HEK293 (cell line): ENCODE data around the gene BAHD1.

Experiments used
- CTCF ChIA-PET: fragments of 350-600 bp; formaldehyde crosslinking; extraction: SDS; loops from one replicate; lab custom pipeline; 2021; ENCODE audit warnings: antibody characterized with exemption; lab: Yijun Ruan, JAX
- POLR2A ChIA-PET: fragments of 300-600 bp; formaldehyde crosslinking; extraction: SDS; loops from one replicate; lab custom pipeline; 2020; ENCODE audit warnings: antibody characterized with exemption, inconsistent platforms; lab: Yijun Ruan, JAX
- H3K27ac ChIP-seq: fragments of 200-500 bp; sonication (Bioruptor generic); 2 replicates; pipeline ENCODE4 v1.5.1; 2014; ENCODE audit warnings: low read depth, low read length, control low read depth, inconsistent platforms; ENCODE audit errors: extremely low read depth
- H3K36me3 ChIP-seq, 2 experiments: fragments of 200-500 bp in 1 of 2; sonication (Bioruptor generic) in 1 of 2; 1 replicate in 1 of 2; 2 replicates in 1 of 2; pipeline ENCODE4 v1.5.1; 2014 to 2017; ENCODE audit warnings: inconsistent platforms in 2 of 2, low read length in 2 of 2; ENCODE audit not compliant: control insufficient read depth in 2 of 2, insufficient read depth in 1 of 2
- H3K4me1 ChIP-seq: fragments of 200-500 bp; sonication (Bioruptor generic); 2 replicates; pipeline ENCODE4 v1.5.1; 2014; ENCODE audit warnings: mild to moderate bottlenecking, low read length, inconsistent platforms; ENCODE audit not compliant: control insufficient read depth, insufficient read depth
- H3K4me3 ChIP-seq: 2 replicates; pipeline ENCODE4 v1.5.1; 2011; ENCODE audit warnings: low read depth, mild to moderate bottlenecking, control low read depth, low read length, moderate library complexity
- H3K9me3 ChIP-seq: fragments of 200-500 bp; sonication (Bioruptor generic); 2 replicates; pipeline ENCODE4 v1.5.1; 2014; ENCODE audit warnings: low read depth, low read length, inconsistent platforms; ENCODE audit not compliant: control insufficient read depth, insufficient read depth
- GFI1B ChIP-seq: fragments of 450-650 bp; formaldehyde crosslinking; IDR thresholded peaks from 2 replicates; pipeline ENCODE4 v1.5.1; 2016; ENCODE audit warnings: missing biosample characterization, missing genetic modification characterization
- GLIS1 ChIP-seq: fragments of 450-650 bp; formaldehyde crosslinking; IDR thresholded peaks from 2 replicates; pipeline ENCODE4 v1.5.1; 2016; ENCODE audit warnings: missing biosample characterization, missing genetic modification characterization
- KLF16 ChIP-seq: fragments of 450-650 bp; formaldehyde crosslinking; IDR thresholded peaks from 2 replicates; pipeline ENCODE4 v1.5.1; 2017; ENCODE audit warnings: missing biosample characterization, missing genetic modification characterization
- ZFHX2 ChIP-seq: fragments of 450-650 bp; formaldehyde crosslinking; conservative IDR thresholded peaks from 2 replicates; pipeline ENCODE4 v1.5.1; 2016; ENCODE audit warnings: missing biosample characterization, missing genetic modification characterization
- ZNF121 ChIP-seq: fragments of 450-650 bp; formaldehyde crosslinking; IDR thresholded peaks from 2 replicates; pipeline ENCODE4 v1.5.1; 2016; ENCODE audit warnings: missing biosample characterization, missing genetic modification characterization
- ZNF211 ChIP-seq: fragments of 450-650 bp; formaldehyde crosslinking; IDR thresholded peaks from 2 replicates; pipeline ENCODE4 v1.5.1; 2016; ENCODE audit warnings: low read depth, missing biosample characterization, missing genetic modification characterization
- ZNF324 ChIP-seq: fragments of 450-650 bp; formaldehyde crosslinking; IDR thresholded peaks from 2 replicates; pipeline ENCODE4 v1.5.1; 2016; ENCODE audit warnings: missing biosample characterization, missing genetic modification characterization
- ZNF335 ChIP-seq: fragments of 450-650 bp; formaldehyde crosslinking; conservative IDR thresholded peaks from 2 replicates; pipeline ENCODE4 v1.5.1; 2016; ENCODE audit warnings: missing biosample characterization, missing genetic modification characterization
- ZNF423 ChIP-seq: fragments of 450-650 bp; formaldehyde crosslinking; IDR thresholded peaks from 2 replicates; pipeline ENCODE4 v1.5.1; 2016; ENCODE audit warnings: missing biosample characterization, missing genetic modification characterization
- ZNF48 ChIP-seq: fragments of 450-650 bp; formaldehyde crosslinking; IDR thresholded peaks from 2 replicates; pipeline ENCODE4 v1.5.1; 2016; ENCODE audit warnings: missing biosample characterization, missing genetic modification characterization
- ZNF530 ChIP-seq: fragments of 450-650 bp; formaldehyde crosslinking; IDR thresholded peaks from 2 replicates; pipeline ENCODE4 v1.5.1; 2016; ENCODE audit warnings: low read depth, missing biosample characterization, missing genetic modification characterization
- ZNF561 ChIP-seq: fragments of 450-650 bp; IDR thresholded peaks from 2 replicates; pipeline ENCODE4 v1.5.1; 2018; ENCODE audit warnings: missing biosample characterization, missing genetic modification characterization, borderline replicate concordance
- ZNF623 ChIP-seq: fragments of 450-650 bp; formaldehyde crosslinking; IDR thresholded peaks from 2 replicates; pipeline ENCODE4 v1.5.1; 2016; ENCODE audit warnings: missing biosample characterization, missing genetic modification characterization
- ZNF677 ChIP-seq: fragments of 450-650 bp; IDR thresholded peaks from 2 replicates; pipeline ENCODE4 v1.5.0; 2018; ENCODE audit warnings: missing biosample characterization, mild to moderate bottlenecking, missing genetic modification characterization, moderate library complexity
- TF ChIP-seq, protein P1 (sequence below): fragments of 450-650 bp; formaldehyde crosslinking; IDR thresholded peaks from 2 replicates; pipeline ENCODE4 v1.5.1; 2017; ENCODE audit warnings: missing biosample characterization, missing genetic modification characterization
- TF ChIP-seq, protein P2 (sequence below): fragments of 450-650 bp; formaldehyde crosslinking; IDR thresholded peaks from 2 replicates; pipeline ENCODE4 v1.5.1; 2016; ENCODE audit warnings: missing biosample characterization, missing genetic modification characterization
- TF ChIP-seq, protein P3 (sequence below): fragments of 450-650 bp; formaldehyde crosslinking; IDR thresholded peaks from 2 replicates; pipeline ENCODE4 v1.5.1; 2016; ENCODE audit warnings: missing biosample characterization, missing genetic modification characterization
- TF ChIP-seq, protein P4 (sequence below): fragments of 450-650 bp; formaldehyde crosslinking; optimal IDR thresholded peaks from 2 replicates; pipeline ENCODE3; 2016; ENCODE audit warnings: missing biosample characterization, mild to moderate bottlenecking, missing genetic modification characterization

Gene BAHD1

DNA sequence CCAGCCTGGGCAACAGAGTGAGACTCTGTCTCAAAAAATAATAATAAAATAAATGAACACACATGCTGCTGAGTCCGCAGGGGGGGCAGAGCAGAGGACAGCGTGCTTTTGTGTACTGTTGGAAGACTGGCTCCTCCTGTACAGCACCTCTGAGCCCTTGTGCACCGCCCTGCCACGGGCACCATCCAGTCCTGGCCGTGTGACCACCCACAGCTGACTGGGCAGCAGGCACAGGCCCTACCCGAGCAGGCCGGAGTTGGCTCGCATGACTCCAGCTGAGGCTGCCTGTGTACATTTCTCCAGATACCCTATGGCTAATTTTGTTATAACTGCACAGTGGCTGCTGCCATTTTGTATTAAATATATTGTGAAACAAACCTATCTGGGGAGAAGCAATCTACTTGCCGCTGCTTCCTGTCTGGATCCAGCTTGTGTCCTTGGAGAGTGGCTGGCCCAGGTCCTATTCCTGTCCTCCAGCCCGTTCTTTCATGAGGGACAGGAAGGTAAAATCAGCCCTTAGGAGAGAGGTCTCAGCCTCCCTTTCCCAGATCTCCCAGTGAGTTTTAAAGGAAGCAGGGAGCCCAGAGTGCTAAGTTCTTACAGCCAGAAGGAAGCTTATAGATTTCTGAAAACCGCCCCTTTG is 20.6 kb upstream of the BAHD1 start:
- H3K27ac ChIP-seq: no peak overlapping the region
- CTCF ChIA-PET: interaction anchor here (0.6 to 1.1 kb wide), 3 partner anchors 81 to 89 kb away, joined by 3 read pairs; no protein-coding TSS in a partner anchor
- POLR2A ChIA-PET: interaction anchor here (1.0 to 1.3 kb wide), 2 partner anchors 15 to 31 kb away, joined by 3 to 4 read pairs; partner anchors contain the start of gene IVD
- H3K4me1 ChIP-seq: no peaks in the 10 kb centered on the region; the same call in 1 of the 2 replicates
- H3K9me3 ChIP-seq: no peaks in the 10 kb centered on the region
- no peak overlapping the region for H3K4me3 ChIP-seq
- H3K36me3 ChIP-seq: peaks cover 0 to 28% of the 10 kb centered on the region in 2 experiments; a peak in 2 of 3 replicates
- TF ChIP-seq ZNF121 (tag by site-specific recombination) (0 out of 2 replicates have a peak, but pooled peaks have one; percentile 55), ZNF48 (tag by site-specific recombination) (no peak), GLIS1 (tag by site-specific recombination) (0 out of 2 replicates have a peak, but pooled peaks have one; percentile 16)

DNA sequence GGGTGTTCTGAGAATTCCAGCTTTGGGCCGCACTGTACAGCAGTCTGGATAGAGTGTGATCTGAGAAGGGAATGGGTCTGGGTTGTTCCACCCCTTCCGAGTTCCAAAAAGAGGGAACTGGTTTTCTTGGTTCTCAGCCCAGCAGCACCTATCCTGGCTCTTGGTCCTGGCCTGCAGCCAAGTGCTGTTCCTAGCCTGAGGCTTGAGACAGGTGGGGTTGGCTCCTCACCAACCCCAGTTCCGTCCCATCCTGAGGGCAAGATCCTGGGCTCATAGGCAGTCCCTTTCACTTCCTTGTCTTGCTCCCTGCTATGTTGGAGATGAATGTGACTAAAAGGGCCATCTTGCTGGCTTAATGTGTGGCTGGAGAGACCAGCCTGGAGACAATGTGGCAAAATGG is 20.0 kb upstream of the BAHD1 start:
- Histone ChIP-seq H3K9me3 (no peaks in the 10 kb centered on the region), H3K4me3 (no peak overlapping the region), H3K27ac (no peak overlapping the region)
- CTCF ChIA-PET: interaction anchor here (0.5 to 2.8 kb wide), 7 partner anchors 10 to 146 kb away, joined by 3 to 11 read pairs (median 3); no protein-coding TSS in a partner anchor
- TF ChIP-seq KLF16 (tag by site-specific recombination): no peak
- TF ChIP-seq, protein P1, sequence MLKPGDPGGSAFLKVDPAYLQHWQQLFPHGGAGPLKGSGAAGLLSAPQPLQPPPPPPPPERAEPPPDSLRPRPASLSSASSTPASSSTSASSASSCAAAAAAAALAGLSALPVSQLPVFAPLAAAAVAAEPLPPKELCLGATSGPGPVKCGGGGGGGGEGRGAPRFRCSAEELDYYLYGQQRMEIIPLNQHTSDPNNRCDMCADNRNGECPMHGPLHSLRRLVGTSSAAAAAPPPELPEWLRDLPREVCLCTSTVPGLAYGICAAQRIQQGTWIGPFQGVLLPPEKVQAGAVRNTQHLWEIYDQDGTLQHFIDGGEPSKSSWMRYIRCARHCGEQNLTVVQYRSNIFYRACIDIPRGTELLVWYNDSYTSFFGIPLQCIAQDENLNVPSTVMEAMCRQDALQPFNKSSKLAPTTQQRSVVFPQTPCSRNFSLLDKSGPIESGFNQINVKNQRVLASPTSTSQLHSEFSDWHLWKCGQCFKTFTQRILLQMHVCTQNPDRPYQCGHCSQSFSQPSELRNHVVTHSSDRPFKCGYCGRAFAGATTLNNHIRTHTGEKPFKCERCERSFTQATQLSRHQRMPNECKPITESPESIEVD (tag by site-specific recombination): no peak
- no peak for TF ChIP-seq ZNF530
- TF ChIP-seq, protein P2, sequence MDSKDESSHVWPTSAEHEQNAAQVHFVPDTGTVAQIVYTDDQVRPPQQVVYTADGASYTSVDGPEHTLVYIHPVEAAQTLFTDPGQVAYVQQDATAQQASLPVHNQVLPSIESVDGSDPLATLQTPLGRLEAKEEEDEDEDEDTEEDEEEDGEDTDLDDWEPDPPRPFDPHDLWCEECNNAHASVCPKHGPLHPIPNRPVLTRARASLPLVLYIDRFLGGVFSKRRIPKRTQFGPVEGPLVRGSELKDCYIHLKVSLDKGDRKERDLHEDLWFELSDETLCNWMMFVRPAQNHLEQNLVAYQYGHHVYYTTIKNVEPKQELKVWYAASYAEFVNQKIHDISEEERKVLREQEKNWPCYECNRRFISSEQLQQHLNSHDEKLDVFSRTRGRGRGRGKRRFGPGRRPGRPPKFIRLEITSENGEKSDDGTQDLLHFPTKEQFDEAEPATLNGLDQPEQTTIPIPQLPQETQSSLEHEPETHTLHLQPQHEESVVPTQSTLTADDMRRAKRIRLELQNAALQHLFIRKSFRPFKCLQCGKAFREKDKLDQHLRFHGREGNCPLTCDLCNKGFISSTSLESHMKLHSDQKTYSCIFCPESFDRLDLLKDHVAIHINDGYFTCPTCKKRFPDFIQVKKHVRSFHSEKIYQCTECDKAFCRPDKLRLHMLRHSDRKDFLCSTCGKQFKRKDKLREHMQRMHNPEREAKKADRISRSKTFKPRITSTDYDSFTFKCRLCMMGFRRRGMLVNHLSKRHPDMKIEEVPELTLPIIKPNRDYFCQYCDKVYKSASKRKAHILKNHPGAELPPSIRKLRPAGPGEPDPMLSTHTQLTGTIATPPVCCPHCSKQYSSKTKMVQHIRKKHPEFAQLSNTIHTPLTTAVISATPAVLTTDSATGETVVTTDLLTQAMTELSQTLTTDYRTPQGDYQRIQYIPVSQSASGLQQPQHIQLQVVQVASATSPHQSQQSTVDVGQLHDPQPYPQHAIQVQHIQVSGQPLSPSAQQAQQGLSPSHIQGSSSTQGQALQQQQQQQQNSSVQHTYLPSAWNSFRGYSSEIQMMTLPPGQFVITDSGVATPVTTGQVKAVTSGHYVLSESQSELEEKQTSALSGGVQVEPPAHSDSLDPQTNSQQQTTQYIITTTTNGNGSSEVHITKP (tag by site-specific recombination): peak; percentile 71
- no peak for TF ChIP-seq ZFHX2 (tag by site-specific recombination)
- TF ChIP-seq, all 188 proteins: peak for 1
- Histone ChIP-seq H3K4me1 (no peaks in the 10 kb centered on the region; the same call in 1 of the 2 replicates), H3K36me3 (peaks cover 0 to 22% of the 10 kb centered on the region in 2 experiments; a peak in 2 of 3 replicates)
- POLR2A ChIA-PET: interaction anchor here (1.0 to 1.3 kb wide), 2 partner anchors 16 to 31 kb away, joined by 3 to 4 read pairs; partner anchors contain the start of gene IVD

DNA sequence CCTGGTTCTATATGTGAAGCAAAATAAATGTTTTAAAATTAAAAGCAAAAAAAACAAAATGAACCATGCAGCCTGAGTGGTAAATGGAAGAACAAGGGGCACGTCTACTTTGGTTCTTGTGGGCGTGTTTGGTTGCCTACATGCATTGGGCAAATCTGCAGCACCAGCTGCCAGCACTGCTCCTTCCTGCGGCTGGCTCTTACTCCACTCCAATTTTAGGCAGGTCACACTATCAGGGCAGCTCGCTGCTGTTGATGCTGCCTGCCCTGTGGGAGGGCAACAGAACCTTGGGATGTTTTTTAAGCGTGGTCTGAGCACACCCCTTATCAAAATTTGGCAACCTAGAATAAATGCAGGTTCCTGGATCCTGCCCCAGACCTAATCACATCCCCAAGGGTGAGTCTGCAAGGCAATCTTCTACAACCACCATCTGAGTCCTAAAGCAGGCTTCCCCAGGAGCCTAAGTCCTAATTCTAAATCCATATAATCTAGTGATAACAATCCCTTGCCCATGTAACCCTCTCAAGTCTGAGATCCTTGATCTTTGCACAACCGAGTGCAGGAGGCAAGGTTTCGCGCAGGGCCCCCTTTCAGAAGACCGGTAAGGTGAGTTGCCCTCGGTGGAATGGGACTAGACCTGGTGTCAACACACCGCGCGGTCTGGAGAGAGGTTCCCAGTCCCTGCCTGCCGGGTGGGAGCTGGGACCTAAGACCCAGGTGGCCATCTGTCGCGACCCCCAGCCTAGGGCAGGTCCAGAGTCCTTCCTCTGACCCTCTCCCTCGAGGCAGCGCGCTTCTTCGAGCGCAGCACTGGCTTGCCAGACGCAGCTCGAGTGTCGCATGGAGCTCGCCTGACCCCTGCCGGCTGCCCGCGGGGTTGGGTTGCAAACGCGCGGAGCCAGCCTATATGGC is 19.3 kb upstream of the BAHD1 start:
- Histone ChIP-seq H3K9me3 (no peaks in the 10 kb centered on the region), H3K4me1 (no peaks in the 10 kb centered on the region; the same call in 1 of the 2 replicates), H3K36me3 (peaks cover 0 to 14% of the 10 kb centered on the region in 2 experiments; a peak in 2 of 3 replicates), H3K27ac (no peak overlapping the region), H3K4me3 (no peak overlapping the region)
- ChIA-PET CTCF (interaction anchor here (0.5 to 2.8 kb wide), 18 partner anchors 9 to 200 kb away, joined by 3 to 11 read pairs (median 3); no protein-coding TSS in a partner anchor), POLR2A (interaction anchor here (0.7 to 1.7 kb wide), 5 partner anchors 9 to 98 kb away, joined by 3 to 9 read pairs (median 6); partner anchors contain the start of genes INAFM2 and IVD)
- TF ChIP-seq ZNF561 (tag by site-specific recombination) (0 out of 2 replicates have a peak, but pooled peaks have one; percentile 54), ZNF677 (no peak), ZNF423 (tag by site-specific recombination) (no peak), GFI1B (tag by site-specific recombination) (no peak), ZNF211 (tag by site-specific recombination) (no peak), ZNF324 (no peak), ZNF335 (tag by site-specific recombination) (peak; percentile 57), ZNF623 (tag by site-specific recombination) (no peak)
- TF ChIP-seq, protein P3, sequence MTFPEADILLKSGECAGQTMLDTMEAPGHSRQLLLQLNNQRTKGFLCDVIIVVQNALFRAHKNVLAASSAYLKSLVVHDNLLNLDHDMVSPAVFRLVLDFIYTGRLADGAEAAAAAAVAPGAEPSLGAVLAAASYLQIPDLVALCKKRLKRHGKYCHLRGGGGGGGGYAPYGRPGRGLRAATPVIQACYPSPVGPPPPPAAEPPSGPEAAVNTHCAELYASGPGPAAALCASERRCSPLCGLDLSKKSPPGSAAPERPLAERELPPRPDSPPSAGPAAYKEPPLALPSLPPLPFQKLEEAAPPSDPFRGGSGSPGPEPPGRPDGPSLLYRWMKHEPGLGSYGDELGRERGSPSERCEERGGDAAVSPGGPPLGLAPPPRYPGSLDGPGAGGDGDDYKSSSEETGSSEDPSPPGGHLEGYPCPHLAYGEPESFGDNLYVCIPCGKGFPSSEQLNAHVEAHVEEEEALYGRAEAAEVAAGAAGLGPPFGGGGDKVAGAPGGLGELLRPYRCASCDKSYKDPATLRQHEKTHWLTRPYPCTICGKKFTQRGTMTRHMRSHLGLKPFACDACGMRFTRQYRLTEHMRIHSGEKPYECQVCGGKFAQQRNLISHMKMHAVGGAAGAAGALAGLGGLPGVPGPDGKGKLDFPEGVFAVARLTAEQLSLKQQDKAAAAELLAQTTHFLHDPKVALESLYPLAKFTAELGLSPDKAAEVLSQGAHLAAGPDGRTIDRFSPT: no peak
- TF ChIP-seq, protein P4, sequence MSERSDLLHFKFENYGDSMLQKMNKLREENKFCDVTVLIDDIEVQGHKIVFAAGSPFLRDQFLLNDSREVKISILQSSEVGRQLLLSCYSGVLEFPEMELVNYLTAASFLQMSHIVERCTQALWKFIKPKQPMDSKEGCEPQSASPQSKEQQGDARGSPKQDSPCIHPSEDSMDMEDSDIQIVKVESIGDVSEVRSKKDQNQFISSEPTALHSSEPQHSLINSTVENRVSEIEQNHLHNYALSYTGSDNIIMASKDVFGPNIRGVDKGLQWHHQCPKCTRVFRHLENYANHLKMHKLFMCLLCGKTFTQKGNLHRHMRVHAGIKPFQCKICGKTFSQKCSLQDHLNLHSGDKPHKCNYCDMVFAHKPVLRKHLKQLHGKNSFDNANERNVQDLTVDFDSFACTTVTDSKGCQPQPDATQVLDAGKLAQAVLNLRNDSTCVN (tag by site-specific recombination): peak; percentile 36
